WTC11 (cell line): ENCODE measurements around the gene OR6B3.

Source experiments
- CREB1 ChIP-seq: sonication (generic); formaldehyde crosslinking; IDR thresholded peaks from 2 replicates; pipeline ENCODE4 v1.8.0; 2023; ENCODE audit warnings: mild to moderate bottlenecking, missing genetic modification reagents
- JAZF1 ChIP-seq: fragments of 250-450 bp; sonication (Bioruptor Pico); IDR thresholded peaks from 2 replicates; pipeline ENCODE4 v1.9.0; 2021; ENCODE audit warnings: moderate library complexity, mild to moderate bottlenecking, inconsistent platforms
- JUN ChIP-seq: sonication (generic); formaldehyde crosslinking; IDR thresholded peaks from 2 replicates; pipeline ENCODE4 v1.8.0; 2023; ENCODE audit warnings: mild to moderate bottlenecking, missing genetic modification reagents
- MAX ChIP-seq: sonication (generic); formaldehyde crosslinking; IDR thresholded peaks from 2 replicates; pipeline ENCODE4 v1.8.0; 2022; ENCODE audit warnings: mild to moderate bottlenecking, missing genetic modification reagents
- NFYB ChIP-seq: sonication (generic); formaldehyde crosslinking; conservative IDR thresholded peaks from 2 replicates; pipeline ENCODE4 v1.8.0; 2022; ENCODE audit warnings: low read depth, missing genetic modification reagents
- NR2C2 ChIP-seq: sonication (generic); formaldehyde crosslinking; IDR thresholded peaks from 2 replicates; pipeline ENCODE4 v1.8.0; 2022; ENCODE audit warnings: mild to moderate bottlenecking, missing genetic modification reagents
- NR3C1 ChIP-seq: sonication (generic); formaldehyde crosslinking; conservative IDR thresholded peaks from 2 replicates; pipeline ENCODE4 v1.8.1; 2023; ENCODE audit warnings: low read depth, mild to moderate bottlenecking, missing genetic modification reagents
- RELA ChIP-seq: sonication (generic); formaldehyde crosslinking; IDR thresholded peaks from 2 replicates; pipeline ENCODE4 v1.8.1; 2022; ENCODE audit warnings: missing genetic modification reagents, mild to moderate bottlenecking, borderline replicate concordance
- SMAD4 ChIP-seq: sonication (generic); formaldehyde crosslinking; IDR thresholded peaks from 2 replicates; pipeline ENCODE4 v1.8.0; 2022; ENCODE audit warnings: mild to moderate bottlenecking, missing genetic modification reagents
- TP53 ChIP-seq: sonication (generic); formaldehyde crosslinking; IDR thresholded peaks from 2 replicates; pipeline ENCODE4 v1.8.1; 2023; ENCODE audit warnings: mild to moderate bottlenecking, missing genetic modification reagents
- TF ChIP-seq, protein P1 (sequence below): fragments of 200-600 bp; IDR thresholded peaks from 2 replicates; pipeline ENCODE4 v1.8.0; 2022; ENCODE audit warnings: antibody characterized with exemption
- TF ChIP-seq, protein P2 (sequence below): sonication (generic); formaldehyde crosslinking; IDR thresholded peaks from 2 replicates; pipeline ENCODE4 v1.8.0; 2023; ENCODE audit warnings: missing genetic modification reagents
- TF ChIP-seq, protein P3 (sequence below): sonication (generic); formaldehyde crosslinking; IDR thresholded peaks from 2 replicates; pipeline ENCODE4 v1.8.0; 2023; ENCODE audit warnings: mild to moderate bottlenecking, missing genetic modification reagents

DNA sequence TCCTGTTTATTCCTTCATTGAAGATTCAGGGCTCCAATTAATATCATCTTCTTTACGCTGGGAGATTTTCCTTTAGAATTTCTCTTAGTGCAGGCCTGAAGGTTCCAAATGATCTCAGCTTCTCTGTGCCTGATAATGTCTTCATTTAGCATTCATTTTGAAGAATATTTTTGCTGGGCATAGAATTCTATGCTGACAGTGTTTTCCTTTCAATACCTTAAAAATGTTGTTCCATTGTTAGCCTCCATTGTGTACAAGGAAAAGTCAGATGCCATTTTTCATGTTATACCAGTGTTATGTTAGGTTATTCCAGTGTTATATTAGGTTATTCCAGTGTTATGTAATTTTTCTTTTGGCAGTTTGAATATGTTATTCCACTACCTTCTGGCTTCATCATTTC lies 14.9 kb upstream of the OR6B3 start:
- TF ChIP-seq, protein P1, sequence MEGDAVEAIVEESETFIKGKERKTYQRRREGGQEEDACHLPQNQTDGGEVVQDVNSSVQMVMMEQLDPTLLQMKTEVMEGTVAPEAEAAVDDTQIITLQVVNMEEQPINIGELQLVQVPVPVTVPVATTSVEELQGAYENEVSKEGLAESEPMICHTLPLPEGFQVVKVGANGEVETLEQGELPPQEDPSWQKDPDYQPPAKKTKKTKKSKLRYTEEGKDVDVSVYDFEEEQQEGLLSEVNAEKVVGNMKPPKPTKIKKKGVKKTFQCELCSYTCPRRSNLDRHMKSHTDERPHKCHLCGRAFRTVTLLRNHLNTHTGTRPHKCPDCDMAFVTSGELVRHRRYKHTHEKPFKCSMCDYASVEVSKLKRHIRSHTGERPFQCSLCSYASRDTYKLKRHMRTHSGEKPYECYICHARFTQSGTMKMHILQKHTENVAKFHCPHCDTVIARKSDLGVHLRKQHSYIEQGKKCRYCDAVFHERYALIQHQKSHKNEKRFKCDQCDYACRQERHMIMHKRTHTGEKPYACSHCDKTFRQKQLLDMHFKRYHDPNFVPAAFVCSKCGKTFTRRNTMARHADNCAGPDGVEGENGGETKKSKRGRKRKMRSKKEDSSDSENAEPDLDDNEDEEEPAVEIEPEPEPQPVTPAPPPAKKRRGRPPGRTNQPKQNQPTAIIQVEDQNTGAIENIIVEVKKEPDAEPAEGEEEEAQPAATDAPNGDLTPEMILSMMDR, result no peak
- no peak for TF ChIP-seq SMAD4 (CRISPR knock-in tag)
- no peak for TF ChIP-seq MAX (CRISPR knock-in tag)
- TF ChIP-seq, protein P2, sequence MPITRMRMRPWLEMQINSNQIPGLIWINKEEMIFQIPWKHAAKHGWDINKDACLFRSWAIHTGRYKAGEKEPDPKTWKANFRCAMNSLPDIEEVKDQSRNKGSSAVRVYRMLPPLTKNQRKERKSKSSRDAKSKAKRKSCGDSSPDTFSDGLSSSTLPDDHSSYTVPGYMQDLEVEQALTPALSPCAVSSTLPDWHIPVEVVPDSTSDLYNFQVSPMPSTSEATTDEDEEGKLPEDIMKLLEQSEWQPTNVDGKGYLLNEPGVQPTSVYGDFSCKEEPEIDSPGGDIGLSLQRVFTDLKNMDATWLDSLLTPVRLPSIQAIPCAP (CRISPR knock-in tag), result no peak
- no peak for TF ChIP-seq RELA (CRISPR knock-in tag)
- no peak for TF ChIP-seq JUN (CRISPR knock-in tag)
- no peak for TF ChIP-seq CREB1
- no peak for TF ChIP-seq TP53 (CRISPR knock-in tag)
- TF ChIP-seq NR2C2 (CRISPR knock-in tag), result no peak
- TF ChIP-seq NR3C1 (CRISPR knock-in tag), result no peak
- TF ChIP-seq JAZF1 (CRISPR knock-in tag), result no peak
- TF ChIP-seq, protein P3, sequence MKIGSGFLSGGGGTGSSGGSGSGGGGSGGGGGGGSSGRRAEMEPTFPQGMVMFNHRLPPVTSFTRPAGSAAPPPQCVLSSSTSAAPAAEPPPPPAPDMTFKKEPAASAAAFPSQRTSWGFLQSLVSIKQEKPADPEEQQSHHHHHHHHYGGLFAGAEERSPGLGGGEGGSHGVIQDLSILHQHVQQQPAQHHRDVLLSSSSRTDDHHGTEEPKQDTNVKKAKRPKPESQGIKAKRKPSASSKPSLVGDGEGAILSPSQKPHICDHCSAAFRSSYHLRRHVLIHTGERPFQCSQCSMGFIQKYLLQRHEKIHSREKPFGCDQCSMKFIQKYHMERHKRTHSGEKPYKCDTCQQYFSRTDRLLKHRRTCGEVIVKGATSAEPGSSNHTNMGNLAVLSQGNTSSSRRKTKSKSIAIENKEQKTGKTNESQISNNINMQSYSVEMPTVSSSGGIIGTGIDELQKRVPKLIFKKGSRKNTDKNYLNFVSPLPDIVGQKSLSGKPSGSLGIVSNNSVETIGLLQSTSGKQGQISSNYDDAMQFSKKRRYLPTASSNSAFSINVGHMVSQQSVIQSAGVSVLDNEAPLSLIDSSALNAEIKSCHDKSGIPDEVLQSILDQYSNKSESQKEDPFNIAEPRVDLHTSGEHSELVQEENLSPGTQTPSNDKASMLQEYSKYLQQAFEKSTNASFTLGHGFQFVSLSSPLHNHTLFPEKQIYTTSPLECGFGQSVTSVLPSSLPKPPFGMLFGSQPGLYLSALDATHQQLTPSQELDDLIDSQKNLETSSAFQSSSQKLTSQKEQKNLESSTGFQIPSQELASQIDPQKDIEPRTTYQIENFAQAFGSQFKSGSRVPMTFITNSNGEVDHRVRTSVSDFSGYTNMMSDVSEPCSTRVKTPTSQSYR (CRISPR knock-in tag), result no peak
- TF ChIP-seq NFYB (CRISPR knock-in tag), result no peak
